HepG2 (cell line): ENCODE data around the gene EPX. TPM values are rescaled to one million over a fixed set of nuclear protein-coding genes. Genes with fewer than 3 reads are reported as not detected.

Source experiments
- AHR ChIP-seq: IDR thresholded peaks from 2 replicates; pipeline ENCODE4 v1.6.1; 2018; ENCODE audit warnings: missing genetic modification reagents, missing compliant biosample characterization
- ATAD3A ChIP-seq: sonication (generic); formaldehyde crosslinking; IDR thresholded peaks from 2 replicates; pipeline ENCODE4 v1.4.0; 2020; ENCODE audit warnings: missing genetic modification reagents
- CREM ChIP-seq, 2 experiments: sonication (generic) in 1 of 2; formaldehyde crosslinking in 1 of 2; IDR thresholded peaks; 2 replicates each; pipeline versions ENCODE4 v1.4.0 to v1.6.1; 2016 to 2020; ENCODE audit warnings: antibody characterized with exemption in 1 of 2, mild to moderate bottlenecking in 1 of 2, missing genetic modification reagents in 1 of 2
- E2F1 ChIP-seq: sonication (generic); formaldehyde crosslinking; IDR thresholded peaks from 2 replicates; pipeline ENCODE4 v1.5.0; 2020; ENCODE audit warnings: missing genetic modification reagents
- GMEB1 ChIP-seq: sonication (generic); formaldehyde crosslinking; IDR thresholded peaks from 2 replicates; pipeline ENCODE4 v1.5.1; 2020; ENCODE audit warnings: missing genetic modification reagents, mild to moderate bottlenecking, borderline replicate concordance
- HES4 ChIP-seq: sonication (generic); formaldehyde crosslinking; IDR thresholded peaks from 2 replicates; pipeline ENCODE4 v1.9.0; 2021; ENCODE audit warnings: mild to moderate bottlenecking, missing genetic modification reagents, borderline replicate concordance
- HHEX ChIP-seq: IDR thresholded peaks from 2 replicates; pipeline ENCODE4 v1.6.1; 2016; ENCODE audit warnings: control low read depth
- MATR3 ChIP-seq: sonication (generic); formaldehyde crosslinking; IDR thresholded peaks from 2 replicates; pipeline ENCODE4 v1.4.0; 2020; ENCODE audit warnings: missing genetic modification reagents
- MNT ChIP-seq: fragments of 450-650 bp; IDR thresholded peaks from 2 replicates; pipeline ENCODE4 v1.6.1; 2016
- MTF1 ChIP-seq: sonication (generic); formaldehyde crosslinking; IDR thresholded peaks from 2 replicates; pipeline ENCODE4 v1.5.0; 2020; ENCODE audit warnings: missing genetic modification reagents
- NFIC ChIP-seq: IDR thresholded peaks from 2 replicates; pipeline ENCODE4 v1.6.1; 2012; ENCODE audit warnings: mild to moderate bottlenecking, low read length, inconsistent platforms
- POLR2A ChIP-seq, 2 experiments: IDR thresholded peaks; 2 replicates each; pipeline ENCODE4 v1.6.1; 2011; ENCODE audit warnings: low read depth in 2 of 2, low read length in 2 of 2, mild to moderate bottlenecking in 1 of 2, moderate library complexity in 1 of 2; ENCODE audit not compliant: insufficient read depth in 1 of 2
- PRDM4 ChIP-seq: sonication (generic); formaldehyde crosslinking; IDR thresholded peaks from 2 replicates; pipeline ENCODE4 v1.9.0; 2021; ENCODE audit warnings: missing genetic modification reagents, borderline replicate concordance
- YEATS2 ChIP-seq: sonication (generic); formaldehyde crosslinking; IDR thresholded peaks from 2 replicates; pipeline ENCODE4 v1.4.0; 2020; ENCODE audit warnings: missing genetic modification reagents, borderline replicate concordance
- ZBTB49 ChIP-seq: sonication (generic); formaldehyde crosslinking; IDR thresholded peaks from 2 replicates; pipeline ENCODE4 v1.4.0; 2020; ENCODE audit warnings: missing genetic modification reagents, borderline replicate concordance
- ZFY ChIP-seq: sonication (generic); formaldehyde crosslinking; IDR thresholded peaks from 2 replicates; pipeline ENCODE4 v1.4.0; 2020; ENCODE audit warnings: missing genetic modification reagents
- ZKSCAN5 ChIP-seq: sonication (generic); formaldehyde crosslinking; IDR thresholded peaks from 2 replicates; pipeline ENCODE4 v1.5.1; 2020; ENCODE audit warnings: mild to moderate bottlenecking, missing genetic modification reagents
- ZNF547 ChIP-seq: sonication (generic); formaldehyde crosslinking; IDR thresholded peaks from 2 replicates; pipeline ENCODE4 v1.5.1; 2020; ENCODE audit warnings: mild to moderate bottlenecking, missing genetic modification reagents
- ZNF749 ChIP-seq: sonication (generic); formaldehyde crosslinking; IDR thresholded peaks from 2 replicates; pipeline ENCODE4 v1.8.0; 2022; ENCODE audit warnings: mild to moderate bottlenecking, missing genetic modification reagents, moderate library complexity, borderline replicate concordance
- ZNF782 ChIP-seq: sonication (generic); formaldehyde crosslinking; IDR thresholded peaks from 2 replicates; pipeline ENCODE4 v1.4.0; 2020; ENCODE audit warnings: missing genetic modification reagents, mild to moderate bottlenecking, borderline replicate concordance
- polyA plus RNA-seq, 8 experiments: library from polyadenylated mRNA; depleted of rRNA in 3 of 8; stranded (reverse) in 7 of 8; unstranded in 1 of 8; fragments of >200 nt; fragmentation: Illumina TruSeq in 4 of 8; extraction: Trizol in 4 of 8; gene quantifications; 2 replicates each; pipeline versions ENCODE4 v1.2.1 to v1.2.3, GENCODE V29; 2011 to 2016; ENCODE audit warnings: low read depth in 4 of 8, missing spikeins in 1 of 8, mixed read lengths in 1 of 8; ENCODE audit not compliant: insufficient read depth in 1 of 8
- total RNA-seq, 5 experiments: library from RNA; depleted of rRNA; stranded (reverse); fragments of >200 nt; fragmentation: Illumina TruSeq; extraction: Trizol; gene quantifications; 2 replicates each; pipeline ENCODE4 v1.2.3, GENCODE V29; 2016; ENCODE audit warnings: low read depth in 1 of 5

The EPX gene
- total and polyA plus RNA-seq, 2 of the 13 experiments (the other 11 are each of a cell fraction or from before 2014, with no cell fraction given), result not detected

- no peak for TF ChIP-seq YEATS2
- TF ChIP-seq GMEB1 (CRISPR knock-in tag), result peak; percentile 57
- no peak for TF ChIP-seq PRDM4 (CRISPR knock-in tag)
- TF ChIP-seq AHR (CRISPR knock-in tag), result peak; percentile 49; the same call in 1 of the 2 replicates
- TF ChIP-seq E2F1 (CRISPR knock-in tag), result no peak
- peak; percentile 77 for TF ChIP-seq MNT
- TF ChIP-seq NFIC, result no peak
- TF ChIP-seq MATR3, result no peak
- TF ChIP-seq ATAD3A, result no peak
- peak; percentile 91 for TF ChIP-seq ZNF547 (CRISPR knock-in tag)
- TF ChIP-seq ZNF749 (CRISPR knock-in tag), result peak; percentile 92
- TF ChIP-seq HHEX (CRISPR knock-in tag), result no peak
- TF ChIP-seq HES4 (CRISPR knock-in tag), result peak; percentile 76; the same call in 1 of the 2 replicates
- peak; percentile 70 for TF ChIP-seq ZFY (CRISPR knock-in tag)
- TF ChIP-seq ZNF782 (CRISPR knock-in tag), result 0 out of 2 replicates have a peak, but pooled peaks have one; percentile 63
- no peak for TF ChIP-seq CREM (IDR thresholded peaks at IDR 0.05)
- TF ChIP-seq CREM (CRISPR knock-in tag; IDR thresholded peaks at IDR 0.05), result no peak
- TF ChIP-seq MTF1 (CRISPR knock-in tag), result no peak
- TF ChIP-seq POLR2A (IDR thresholded peaks at IDR 0.05; ENCODE audit: insufficient read depth in 1 of 2, low read depth in 2 of 2, low read length in 2 of 2), result no peak
- 0 out of 2 replicates have a peak, but pooled peaks have one; percentile 55 for TF ChIP-seq ZKSCAN5 (CRISPR knock-in tag)
- TF ChIP-seq ZBTB49 (CRISPR knock-in tag), result no peak
Measured at GRCh38 chr17:58249270-58250133, 57.0 kb downstream of the EPX start (continued).
